GM18909 (cell line): ENCODE measurements around the gene UBQLN4.

Source experiments
- ATAC-seq: cut with Tn5 transposase; IDR thresholded peaks from one replicate; pipeline ENCODE4 v1.9.1; 2021; ENCODE audit warnings: mild to moderate bottlenecking; ENCODE audit not compliant: unreplicated experiment, poor library complexity

The UBQLN4 gene

GRCh38 chr1:156053768-156054499 lies at the start of gene UBQLN4:
TSS of gene UBQLN4 (minus strand) at chr1:156053798. CDS start at chr1:156053701, 97 bp downstream.
- ATAC-seq, result peak; percentile 47

- no peak for ATAC-seq
Observed at GRCh38 chr1:156102633-156103511, 49.3 kb upstream of the UBQLN4 start.

GRCh38 chr1:156101880-156102279 lies 48.3 kb upstream of the UBQLN4 start:
- ATAC-seq, result no peak

- ATAC-seq, result no peak
Observed at GRCh38 chr1:156100205-156100995, 46.8 kb upstream of the UBQLN4 start.

GRCh38 chr1:156099282-156099681 lies 45.7 kb upstream of the UBQLN4 start:
- ATAC-seq, result no peak

GRCh38 chr1:156098784-156099183 lies 45.2 kb upstream of the UBQLN4 start:
- no peak for ATAC-seq

GRCh38 chr1:156097499-156098178 lies 44.0 kb upstream of the UBQLN4 start:
- ATAC-seq, result no peak

GRCh38 chr1:156096640-156097391 lies 43.2 kb upstream of the UBQLN4 start:
- peak; percentile 60 for ATAC-seq

GRCh38 chr1:156095906-156096508 lies 42.4 kb upstream of the UBQLN4 start:
- no peak for ATAC-seq

GRCh38 chr1:156091610-156092009 lies 38.0 kb upstream of the UBQLN4 start:
- ATAC-seq, result no peak

- ATAC-seq, result peak; percentile 63
Observed at GRCh38 chr1:156090840-156091188, 37.2 kb upstream of the UBQLN4 start.

GRCh38 chr1:156090138-156090839 lies 36.7 kb upstream of the UBQLN4 start:
- ATAC-seq, result no peak

GRCh38 chr1:156089704-156090103 lies 36.1 kb upstream of the UBQLN4 start:
- ATAC-seq, result no peak

GRCh38 chr1:156086256-156086662 lies 32.7 kb upstream of the UBQLN4 start:
- ATAC-seq, result no peak

- no peak for ATAC-seq
Observed at GRCh38 chr1:156083800-156084790, 30.5 kb upstream of the UBQLN4 start.

GRCh38 chr1:156082309-156083091 lies 28.9 kb upstream of the UBQLN4 start, which contains the start of gene MEX3A:
TSS of gene MEX3A (minus strand) at chr1:156082465. CDS start at chr1:156081998, 467 bp downstream.
- no peak for ATAC-seq
